GM19193 (cell line): Measurements from ENCODE around the gene CXCR5.

ENCODE experiments used
- POLR2A ChIP-seq: IDR thresholded peaks from 4 replicates; pipeline ENCODE4 v1.6.1; 2011; ENCODE audit not compliant: insufficient read depth, insufficient read length; ENCODE audit errors: extremely low read depth

The CXCR5 gene

DNA sequence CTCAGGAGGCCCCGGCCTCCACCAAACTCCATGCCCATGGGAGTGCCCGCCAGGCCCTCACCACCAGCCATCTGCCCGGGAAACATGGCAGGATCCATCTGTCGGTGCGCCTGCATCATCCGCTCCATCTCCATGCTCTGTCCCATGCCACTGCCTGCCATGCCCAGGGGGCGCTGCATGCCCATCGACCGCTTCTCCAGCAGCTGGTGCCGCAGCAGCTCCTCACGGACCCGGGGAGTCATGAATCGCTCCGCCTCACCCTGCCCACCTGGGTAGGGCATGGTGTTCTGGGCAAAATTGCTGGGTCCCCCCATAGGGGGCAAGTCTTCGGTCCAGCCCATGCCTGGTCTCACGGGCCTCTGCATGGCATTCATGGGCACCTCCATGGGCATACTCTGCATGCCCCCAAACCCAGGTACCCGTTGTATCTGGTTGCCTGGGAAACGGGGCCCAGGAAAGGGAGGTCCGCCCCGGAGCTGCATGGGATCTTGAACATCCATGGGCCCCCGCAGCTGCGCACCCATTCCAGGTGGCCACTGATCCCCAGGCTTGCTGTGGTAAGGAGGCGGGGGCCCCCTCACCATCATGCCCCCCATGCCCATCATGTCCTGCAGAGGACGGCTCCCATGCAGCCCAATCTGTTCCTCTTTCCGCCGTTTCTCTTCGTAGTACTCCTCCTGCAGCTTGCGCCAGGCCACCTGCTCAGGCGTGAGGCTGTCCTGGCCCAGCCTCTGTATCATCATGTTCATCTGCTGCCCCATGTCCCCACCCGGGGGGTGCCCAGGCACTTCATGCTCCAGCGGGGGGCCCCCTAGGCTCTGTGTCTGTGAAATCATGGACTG is 18.0 kb downstream of the CXCR5 start:
- no peak for TF ChIP-seq POLR2A

DNA sequence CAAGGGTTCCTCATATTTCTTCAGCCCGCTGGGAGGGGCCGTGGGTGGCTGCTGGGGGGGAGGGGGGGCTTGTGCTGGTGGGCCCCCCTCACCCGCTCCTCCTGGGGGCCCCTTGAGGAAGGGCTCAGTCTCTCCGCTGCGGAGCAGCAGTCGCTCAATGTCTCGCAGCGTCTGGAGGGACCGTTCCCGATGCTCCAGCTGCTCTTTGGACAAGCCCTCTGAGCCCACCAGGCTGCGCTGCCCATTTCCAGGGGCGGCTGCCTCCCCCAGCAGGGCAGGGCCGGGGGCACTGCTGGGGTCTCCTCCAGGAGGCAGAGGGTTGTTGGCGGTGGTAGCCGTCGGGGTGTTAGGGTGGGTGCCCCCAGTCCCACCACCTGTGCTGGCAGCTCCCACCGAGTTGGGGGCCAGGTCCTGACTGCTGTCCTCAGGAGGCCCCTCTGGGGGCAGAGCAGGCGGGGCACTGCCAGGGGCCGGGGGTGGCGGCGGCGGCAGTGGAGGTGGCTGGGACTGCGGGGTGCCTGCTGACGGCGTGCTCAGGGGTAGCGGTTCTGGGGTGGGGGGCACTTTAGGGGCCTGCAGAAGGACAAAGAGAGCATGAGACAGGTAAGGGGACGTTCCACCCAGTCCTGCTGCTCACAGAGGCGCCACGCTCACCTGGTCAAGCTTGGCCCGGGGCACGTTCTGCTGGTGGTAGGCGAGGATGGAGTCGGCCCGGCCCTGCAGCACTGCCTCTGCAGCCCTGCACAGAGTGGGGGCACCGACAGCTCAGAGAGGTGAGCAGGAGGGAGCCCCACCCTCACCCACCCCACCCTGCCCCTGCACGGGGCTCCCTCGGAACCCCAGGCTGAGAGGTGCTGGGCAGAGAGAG is 18.9 kb downstream of the CXCR5 start:
- TF ChIP-seq POLR2A, result no peak

DNA sequence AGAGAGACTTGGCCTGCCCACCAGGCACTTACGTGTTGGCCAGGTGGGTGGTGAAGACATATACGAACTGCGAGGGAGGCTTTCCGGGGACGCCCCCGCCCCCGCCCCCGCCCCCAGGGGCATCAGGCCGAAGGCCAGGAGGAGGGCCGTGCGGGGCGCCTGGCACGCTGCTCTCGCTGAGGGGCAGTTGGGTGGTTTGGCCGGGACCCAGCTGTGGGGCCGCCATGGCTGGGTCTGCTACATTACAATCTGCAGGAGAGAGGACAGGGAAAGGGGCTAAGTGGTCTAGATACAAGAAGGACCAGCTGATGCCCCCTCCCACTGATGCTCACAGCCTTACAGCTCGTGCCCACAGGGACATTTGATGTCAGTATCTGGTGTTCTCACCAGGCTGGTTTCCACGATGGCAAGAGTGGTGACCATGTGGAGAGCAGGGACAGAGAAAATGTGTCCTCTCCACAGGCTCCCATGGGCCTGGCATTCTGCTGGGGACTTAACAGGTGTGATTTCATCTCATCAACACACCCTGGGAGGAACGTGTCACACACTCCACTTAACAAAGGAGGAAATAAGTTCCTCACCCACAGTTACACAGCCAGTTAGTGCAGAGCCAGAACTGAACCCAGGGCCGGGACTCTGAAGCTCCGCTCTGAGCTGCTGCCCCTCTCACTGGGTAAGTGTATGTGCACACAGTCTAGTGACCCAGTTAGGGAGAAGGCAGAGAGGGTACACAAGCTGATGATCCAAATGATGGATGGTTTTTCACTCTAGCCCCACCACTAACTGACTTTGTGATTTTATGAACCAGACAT is 19.7 kb downstream of the CXCR5 start:
- TF ChIP-seq POLR2A, result no peak

DNA sequence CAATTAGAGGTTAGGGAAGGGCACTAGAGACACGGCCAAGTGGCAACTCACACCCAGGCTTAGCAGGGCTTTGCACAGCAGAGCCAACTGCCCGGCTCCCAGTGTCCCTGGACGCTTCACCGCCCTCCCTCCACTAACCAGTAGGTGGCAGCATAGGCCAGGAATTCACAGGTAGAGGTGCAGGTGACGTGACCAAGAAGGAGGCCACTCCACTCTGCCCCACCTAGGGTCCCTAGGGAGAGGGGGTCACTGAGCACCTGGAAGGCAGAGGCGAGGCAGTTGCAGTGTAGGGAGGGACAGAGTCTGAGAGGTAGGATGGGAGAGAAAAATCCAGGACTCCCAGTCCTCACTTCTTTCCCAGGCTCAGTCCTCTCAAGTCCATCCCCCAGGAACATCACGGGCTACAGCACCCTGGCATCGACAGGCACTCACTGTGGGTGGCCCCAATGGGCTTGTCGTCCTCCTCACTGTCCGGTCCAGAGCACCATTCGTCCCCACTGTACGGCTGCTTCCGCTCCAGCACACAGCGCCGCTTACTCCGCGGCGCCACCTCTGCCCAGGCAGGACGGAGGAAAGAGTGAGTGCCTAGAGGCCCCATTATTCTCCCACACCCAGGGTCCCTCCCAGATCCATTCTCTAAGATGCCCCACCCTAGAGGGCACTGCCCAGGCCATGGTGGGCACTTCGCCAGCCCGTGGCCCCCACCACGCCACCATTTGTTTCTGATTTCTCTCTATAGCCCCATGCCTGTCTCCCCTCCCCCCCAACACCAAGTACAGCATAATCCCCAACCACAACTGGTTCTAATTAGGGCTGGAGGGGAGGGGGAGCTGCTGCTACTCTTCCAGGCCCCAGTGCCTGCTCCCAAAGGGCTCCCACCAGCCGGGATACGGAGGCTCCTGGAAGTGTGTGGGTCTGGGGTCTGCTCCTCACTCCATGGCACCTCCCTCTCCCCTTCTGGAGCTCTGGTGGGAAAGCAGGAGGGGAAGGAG is 23.7 kb downstream of the CXCR5 start:
- TF ChIP-seq POLR2A, result no peak

DNA sequence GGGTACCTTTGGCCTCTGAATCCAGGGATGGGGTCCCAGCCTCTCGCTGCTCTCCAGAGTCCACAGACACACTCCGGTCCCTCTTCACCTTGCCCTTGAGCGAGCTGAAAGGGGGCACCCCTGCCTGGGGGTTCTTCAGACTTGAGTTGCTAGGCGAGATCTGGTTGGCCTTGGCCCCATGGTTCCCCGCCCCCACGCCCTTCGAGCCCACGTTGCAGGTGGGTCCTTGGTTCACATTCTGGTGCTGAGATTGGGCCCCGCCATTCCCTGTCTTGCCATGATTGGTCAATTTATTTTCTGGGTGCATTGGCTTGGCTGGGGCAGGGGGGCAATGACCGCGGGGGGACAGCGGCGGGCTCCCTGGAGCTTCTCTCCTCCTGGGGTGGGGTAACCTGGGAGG is 24.6 kb downstream of the CXCR5 start:
- TF ChIP-seq POLR2A, result no peak

DNA sequence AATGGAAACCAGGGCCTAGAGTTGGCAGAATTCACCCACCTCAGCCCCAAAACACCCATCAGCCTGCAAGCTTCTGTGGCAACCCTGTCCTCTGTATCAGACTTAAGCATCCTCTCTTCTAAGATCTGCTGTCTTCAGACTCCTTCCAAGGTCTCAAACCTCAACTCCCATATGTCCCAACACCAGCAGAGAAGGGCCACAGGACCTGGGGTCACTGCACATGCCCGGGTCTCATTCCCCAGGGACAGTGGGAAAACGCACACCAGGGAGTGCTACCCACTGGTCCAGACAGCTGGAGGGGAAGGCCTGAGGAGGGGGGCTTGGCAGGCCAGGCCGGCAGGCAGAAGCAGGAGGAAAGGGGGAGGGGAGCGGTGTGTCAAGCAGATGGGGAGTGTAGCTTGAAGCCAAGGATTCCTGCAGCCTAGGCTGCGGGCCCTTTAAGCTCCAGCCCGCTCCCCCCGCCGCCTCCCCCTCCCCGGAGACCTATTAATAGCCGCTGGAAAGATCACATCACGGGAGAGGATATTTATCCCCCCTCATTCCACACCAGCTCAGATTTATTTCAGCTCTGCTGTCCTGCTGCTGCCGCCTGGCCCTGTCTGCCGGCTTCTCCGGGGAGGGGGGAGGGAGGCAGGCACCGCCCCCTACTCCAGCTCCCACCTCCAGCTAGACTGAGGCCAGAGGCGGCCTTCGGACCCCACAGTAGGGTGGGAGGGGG is 25.4 kb downstream of the CXCR5 start:
- TF ChIP-seq POLR2A, result no peak

DNA sequence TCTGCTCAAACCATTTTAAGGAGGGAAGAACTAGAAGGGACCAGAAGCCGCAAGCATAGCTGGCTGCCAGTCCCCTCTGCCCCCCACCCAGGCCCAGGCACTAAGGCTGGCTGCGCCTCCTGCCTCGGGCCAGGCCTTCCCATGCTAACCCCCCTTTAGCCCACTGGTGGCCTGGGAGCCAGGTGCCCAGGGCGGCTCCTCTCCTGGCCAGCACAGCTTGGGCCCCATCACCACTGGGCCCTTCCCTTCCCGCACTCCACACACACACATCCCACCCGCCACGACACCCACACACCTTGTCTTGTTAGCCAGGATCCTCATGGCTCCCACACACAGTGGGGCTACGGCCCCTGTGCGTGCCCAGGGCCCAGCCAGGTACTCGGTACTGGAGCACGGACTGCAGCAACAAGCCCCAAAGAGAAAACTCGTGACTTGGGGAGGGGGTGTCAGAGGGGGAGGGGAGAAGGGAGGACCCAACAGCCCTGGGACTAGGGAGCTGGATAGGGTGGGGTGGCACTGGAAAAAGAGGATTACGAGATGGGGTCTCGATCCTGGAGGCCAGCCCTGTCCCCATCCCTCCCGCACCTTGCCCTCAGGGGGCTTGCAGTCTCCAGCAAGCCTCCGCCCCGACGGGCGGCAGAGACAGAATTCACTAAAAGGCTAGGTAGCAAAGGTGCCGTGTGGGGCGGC is 26.1 kb downstream of the CXCR5 start:
- no peak for TF ChIP-seq POLR2A

DNA sequence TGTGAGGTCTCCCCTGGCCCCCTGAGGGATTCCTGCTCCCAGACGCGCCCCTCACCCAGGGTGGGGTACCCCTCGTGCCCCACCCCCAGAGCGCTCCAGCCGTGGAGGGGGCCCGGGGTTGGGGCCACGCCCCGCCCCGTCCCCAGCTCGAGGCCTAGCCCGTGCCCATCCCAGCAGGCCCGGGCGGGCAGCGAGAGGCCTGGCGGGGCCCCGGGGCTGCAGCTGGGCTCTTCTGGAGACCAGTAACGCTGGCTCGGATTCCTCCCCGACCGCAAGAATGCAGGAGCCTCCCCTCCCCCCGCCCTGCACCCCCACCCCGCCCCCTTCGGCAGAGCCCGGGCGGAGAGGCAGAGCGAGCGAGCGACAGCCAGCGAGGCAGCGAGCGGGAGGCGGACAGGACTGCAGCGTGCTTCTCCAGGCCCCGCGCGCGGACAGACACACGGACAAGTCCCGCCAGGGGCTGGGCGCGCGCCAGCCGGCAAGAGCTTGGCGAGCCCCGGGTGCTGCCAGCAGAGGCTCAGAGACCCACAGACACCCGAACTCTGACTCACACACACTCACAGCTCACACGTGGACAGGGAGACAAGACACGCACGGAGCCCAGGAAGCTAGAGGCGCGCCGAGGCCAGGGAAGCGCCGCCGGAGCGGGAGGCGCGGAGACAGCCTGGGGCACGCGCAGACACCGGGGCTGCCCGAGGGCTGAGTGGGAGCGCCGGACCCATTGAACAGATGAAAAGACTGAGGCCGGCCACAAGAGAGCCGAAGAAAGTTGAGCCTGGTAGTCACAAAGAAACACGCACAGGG is 26.8 kb downstream of the CXCR5 start:
- TF ChIP-seq POLR2A, result no peak

DNA sequence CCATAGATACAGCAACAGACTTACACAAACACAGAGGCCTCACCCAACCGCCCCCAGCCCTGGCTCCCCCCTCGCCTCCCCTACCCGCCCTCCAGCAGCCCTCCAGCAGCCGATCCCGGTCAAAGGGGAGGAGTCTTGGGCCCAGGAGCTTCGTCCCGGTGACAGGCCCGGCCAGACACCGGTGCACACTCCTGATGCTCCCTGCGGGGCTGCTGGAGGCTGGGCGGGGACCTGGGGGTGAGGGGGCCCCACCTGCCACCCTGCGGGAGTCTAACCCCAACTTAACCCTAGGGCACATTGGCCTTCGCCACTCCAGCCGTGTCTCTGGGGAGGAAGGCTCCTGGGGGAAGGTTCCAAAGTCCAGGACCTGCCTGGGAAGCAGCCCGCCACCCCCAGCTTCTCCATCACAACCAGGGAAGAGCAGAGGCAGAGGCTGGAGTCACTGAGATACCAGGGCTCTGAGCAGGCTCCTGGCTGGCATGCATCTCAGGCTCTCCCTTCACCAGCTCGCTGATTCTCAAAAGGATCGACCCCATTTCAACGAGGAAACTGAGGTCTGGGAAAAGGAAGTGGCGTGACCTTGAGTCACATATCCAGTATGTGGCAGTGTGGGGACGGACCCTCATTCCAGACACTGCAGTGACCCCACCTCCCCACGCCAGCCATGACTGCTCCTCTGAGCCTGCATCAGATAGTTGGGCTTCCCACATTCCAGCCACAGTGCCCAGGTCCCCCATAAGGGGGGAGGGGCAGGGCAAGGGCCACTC is 27.6 kb downstream of the CXCR5 start:
- no peak for TF ChIP-seq POLR2A

DNA sequence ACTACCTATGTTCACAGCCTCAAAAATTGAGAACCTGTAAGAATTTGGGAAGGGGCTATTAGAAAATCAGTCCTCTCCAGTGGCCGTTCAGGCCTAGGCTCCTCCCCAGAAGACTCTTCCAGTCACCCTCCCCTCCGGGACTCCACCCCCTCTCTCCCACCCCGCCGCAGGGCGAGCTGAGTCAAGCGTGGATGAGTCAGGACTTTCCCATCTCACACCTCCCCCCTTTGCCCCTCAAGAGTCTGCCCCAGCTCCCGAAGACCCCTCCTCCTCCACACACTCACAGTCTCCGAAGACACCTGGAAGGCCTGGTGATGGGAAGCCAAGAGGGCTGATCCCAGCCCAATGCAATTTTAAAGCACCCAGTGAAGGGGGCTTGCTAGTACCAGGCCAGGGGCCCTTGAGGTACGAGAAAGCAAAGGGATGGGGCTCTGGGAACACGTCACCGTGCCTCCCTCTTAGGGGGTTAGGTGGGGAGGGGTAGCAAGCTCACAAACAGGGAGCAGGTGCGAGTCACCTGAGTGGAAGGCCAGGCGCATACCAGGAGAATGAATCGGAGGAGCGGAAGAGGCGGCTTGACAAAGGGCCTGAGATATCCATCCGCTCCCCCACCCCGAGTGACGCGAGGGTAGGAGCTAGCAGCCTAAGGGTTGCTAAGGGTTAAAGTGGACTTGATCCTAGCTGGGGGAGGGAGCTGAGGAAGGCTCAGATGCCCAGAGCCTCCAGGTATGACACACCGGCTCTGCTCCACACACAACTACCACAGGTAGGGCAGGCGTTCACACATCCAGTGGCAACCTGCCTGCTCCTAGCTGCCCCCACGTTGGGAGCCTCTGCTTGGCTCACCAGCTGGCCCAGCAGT is 28.4 kb downstream of the CXCR5 start:
- no peak for TF ChIP-seq POLR2A

DNA sequence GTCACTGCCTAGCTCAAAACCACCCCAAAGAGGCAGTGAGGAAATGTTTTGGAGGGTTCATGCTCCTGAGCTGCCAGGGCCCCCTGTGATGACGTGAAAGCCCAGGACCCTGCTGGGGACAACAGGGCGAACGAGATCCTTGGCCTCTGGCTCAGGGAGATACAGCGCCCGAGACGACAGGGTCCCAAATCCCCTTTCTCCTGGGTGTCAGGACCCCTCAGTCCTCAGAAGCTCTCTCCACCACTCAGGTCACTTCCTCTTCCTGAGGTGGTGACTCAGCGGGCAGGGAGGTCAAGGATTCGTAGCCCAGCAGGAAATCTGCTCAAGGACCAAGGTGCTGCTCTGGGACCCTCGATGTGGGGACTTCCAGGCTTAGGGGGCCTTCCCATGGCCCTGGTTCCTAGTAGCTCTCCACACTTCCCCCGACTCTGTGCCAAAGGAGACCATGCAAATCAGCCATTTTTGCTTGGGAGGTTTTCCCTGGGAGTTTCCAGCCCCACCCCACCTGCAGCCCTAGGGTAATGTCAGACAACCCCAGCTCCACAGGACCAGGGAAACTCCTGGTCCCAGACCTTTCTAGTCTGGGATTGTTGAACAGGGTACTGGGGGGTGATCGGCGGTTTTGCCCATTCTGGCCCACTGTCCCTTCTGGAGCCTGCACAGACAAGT is 29.2 kb downstream of the CXCR5 start:
- TF ChIP-seq POLR2A, result no peak
